C1 segment of cervical spinal cord (tissue), 14 donors: Measurements from ENCODE around the gene BBS9.
"Not testable (repeated sequence)": the region's sequence is repeated elsewhere in the genome, so short reads cannot be mapped to it uniquely, and the experiment has no call there.

Experiments used
- DNase-seq, 14 donors: peaks; one replicate each; lab custom pipeline; 2025; lab: John Stamatoyannopoulos, UW

The BBS9 gene

GRCh38 chr7:33128990-33129805 is at the start of gene BBS9:
BBS9 (plus strand) TSS chr7:33129564; CDS start chr7:33146253, 16,689 bp downstream.
- peak; percentile 67 to 99 (median 98) for DNase-seq

GRCh38 chr7:33079763-33080690 is 49.3 kb upstream of the BBS9 start:
- no peak for DNase-seq

GRCh38 chr7:33087356-33087755 is 42.0 kb upstream of the BBS9 start:
- DNase-seq = no peak

- DNase-seq = no peak
Observed at GRCh38 chr7:33087858-33088257, 41.5 kb upstream of the BBS9 start.

GRCh38 chr7:33089142-33089541 is 40.2 kb upstream of the BBS9 start:
- no peak for DNase-seq

- DNase-seq = no peak
Observed at GRCh38 chr7:33091111-33091531, 38.2 kb upstream of the BBS9 start.

GRCh38 chr7:33091641-33092191 is 37.6 kb upstream of the BBS9 start:
- DNase-seq = no peak

- peak in 3 of 14 donors; percentile 1 to 85 (median 16) for DNase-seq
Observed at GRCh38 chr7:33093266-33093665, 36.1 kb upstream of the BBS9 start.

GRCh38 chr7:33094745-33095275 is 34.6 kb upstream of the BBS9 start:
- DNase-seq = not testable (repeated sequence)

GRCh38 chr7:33099154-33099940 is 30.0 kb upstream of the BBS9 start:
- DNase-seq = no peak

- no peak for DNase-seq
Observed at GRCh38 chr7:33100770-33101169, 28.6 kb upstream of the BBS9 start.

GRCh38 chr7:33101906-33102305 is 27.5 kb upstream of the BBS9 start:
- DNase-seq = no peak

- no peak for DNase-seq
Observed at GRCh38 chr7:33107136-33108066, 22.0 kb upstream of the BBS9 start.

GRCh38 chr7:33108554-33109004 is 20.8 kb upstream of the BBS9 start:
- peak in 1 of 14 donors; percentile 30 for DNase-seq

- DNase-seq = peak in 12 of 14 donors; percentile 24 to 80 (median 56)
Observed at GRCh38 chr7:33109005-33109757, 20.2 kb upstream of the BBS9 start, which contains the start of gene RP9. RP9 (minus strand) TSS chr7:33109404; CDS start chr7:33109372, 32 bp downstream.

- DNase-seq = peak in 1 of 14 donors; percentile 2
Observed at GRCh38 chr7:33109758-33110238, 19.6 kb upstream of the BBS9 start.

- no peak for DNase-seq
Observed at GRCh38 chr7:33111614-33112013, 17.8 kb upstream of the BBS9 start.

- DNase-seq = no peak
Observed at GRCh38 chr7:33114976-33115375, 14.4 kb upstream of the BBS9 start.

GRCh38 chr7:33118383-33118782 is 11.0 kb upstream of the BBS9 start:
- no peak for DNase-seq
